Measurements from ENCODE around the gene LCN10. TPM values are rescaled to one million over a fixed set of nuclear protein-coding genes. Genes with fewer than 3 reads are reported as not detected.
"Not testable (repeated sequence)": the region's sequence is repeated elsewhere in the genome, so short reads cannot be mapped to it uniquely, and the experiment has no call there.

LCN10 gene
- polyA plus RNA-seq, 2 donors: 5.3 to 14.9 TPM

DNA sequence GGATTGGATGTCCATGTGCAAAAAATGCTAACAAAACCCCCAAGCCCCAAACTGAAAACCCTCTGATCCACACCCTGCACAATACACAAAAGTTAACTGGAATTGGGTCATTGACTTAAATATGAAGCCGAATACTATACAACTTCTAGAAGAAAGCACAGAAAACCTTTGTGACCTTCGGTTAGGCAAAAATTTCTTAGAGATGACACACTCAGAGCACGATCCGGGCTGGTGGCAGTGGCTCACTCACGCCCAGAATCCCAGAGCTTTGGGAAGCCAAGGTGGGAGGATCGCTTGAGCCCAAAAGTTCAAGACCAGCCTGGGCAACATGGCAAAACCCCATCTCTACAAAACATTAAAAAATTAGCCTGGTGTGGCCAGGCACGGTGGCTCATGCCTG lies 32.2 kb downstream of the LCN10 start:
- WGBS, 2 donors: 83 to 87% methylated on average over 7 of the region's 7 CpGs
- peaks cover 0 to 7% of the 10 kb centered on the region in 2 donors for H3K27me3 ChIP-seq (ENCODE audit: control insufficient read depth in 1 of 2, insufficient read depth in 2 of 2, low read length in 2 of 2)

GRCh38 chr9:136709454-136710109 lies 33.2 kb downstream of the LCN10 start:
- Histone ChIP-seq H3K36me3 (ENCODE audit: control insufficient read depth in 2 of 2, insufficient read depth in 2 of 2, low read length in 1 of 2) (no peaks in the 10 kb centered on the region), H3K27ac (ENCODE audit: low read depth in 2 of 2, low read length in 1 of 2) (no peak overlapping the region), H3K4me3 (ENCODE audit: low read depth in 1 of 2, low read length in 2 of 2) (no peak overlapping the region), H3K9me3 (ENCODE audit: control insufficient read depth in 2 of 2, insufficient read depth in 1 of 2, low read depth in 1 of 2, low read length in 1 of 2) (no peaks in the 10 kb centered on the region), H3K4me1 (ENCODE audit: control insufficient read depth in 2 of 2, insufficient read depth in 2 of 2, low read length in 1 of 2) (peaks cover 0 to 3% of the 10 kb centered on the region in 2 donors), H3K27me3 (ENCODE audit: control insufficient read depth in 1 of 2, insufficient read depth in 2 of 2, low read length in 2 of 2) (peaks cover 0 to 7% of the 10 kb centered on the region in 2 donors)
- WGBS, 2 donors: 86 to 88% methylated on average over 22 to 24 of the region's 24 CpGs

More for the DNA sequence above, 32.2 kb downstream of the LCN10 start:
- Histone ChIP-seq H3K9me3 (ENCODE audit: control insufficient read depth in 2 of 2, insufficient read depth in 1 of 2, low read depth in 1 of 2, low read length in 1 of 2) (no peaks in the 10 kb centered on the region), H3K4me3 (ENCODE audit: low read depth in 1 of 2, low read length in 2 of 2) (no peak overlapping the region), H3K27ac (ENCODE audit: low read depth in 2 of 2, low read length in 1 of 2) (no peak overlapping the region), H3K36me3 (ENCODE audit: control insufficient read depth in 2 of 2, insufficient read depth in 2 of 2, low read length in 1 of 2) (no peaks in the 10 kb centered on the region), H3K4me1 (ENCODE audit: control insufficient read depth in 2 of 2, insufficient read depth in 2 of 2, low read length in 1 of 2) (peaks cover 0 to 3% of the 10 kb centered on the region in 2 donors)

DNA sequence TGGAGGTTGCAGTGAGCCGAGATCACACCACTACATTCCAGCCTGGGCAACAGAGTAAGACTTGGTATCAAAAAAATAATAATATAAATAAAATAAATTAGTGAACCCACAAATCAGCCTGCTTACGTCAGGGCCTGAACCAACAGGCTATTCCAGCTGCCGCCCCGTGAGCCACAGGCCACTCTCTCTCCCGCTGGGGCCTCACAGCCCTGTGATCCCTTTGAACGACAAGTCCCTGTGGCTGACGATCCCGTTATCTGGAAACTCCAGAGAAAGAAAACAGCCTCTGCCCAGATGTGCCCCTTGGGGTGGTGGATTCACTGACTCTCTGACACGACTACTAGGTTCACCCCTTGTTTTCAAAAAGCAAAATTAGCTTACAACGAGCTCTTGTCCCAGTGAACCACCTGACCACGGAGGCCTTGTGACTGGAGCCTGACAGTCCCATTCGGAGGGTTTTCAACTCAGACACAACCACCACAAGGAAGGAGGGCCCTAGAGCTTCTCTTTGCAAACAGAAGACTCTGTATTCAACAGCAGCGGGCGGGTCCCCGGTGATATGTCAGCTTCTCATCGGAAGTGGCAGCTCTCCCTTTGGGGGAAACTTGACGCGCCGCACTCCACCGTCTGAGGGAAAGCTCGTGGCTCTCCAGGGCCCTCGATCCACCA lies 34.8 kb downstream of the LCN10 start:
- H3K27ac ChIP-seq (ENCODE audit: low read depth in 2 of 2, low read length in 1 of 2): no peak overlapping the region
- H3K36me3 ChIP-seq (ENCODE audit: control insufficient read depth in 2 of 2, insufficient read depth in 2 of 2, low read length in 1 of 2): no peaks in the 10 kb centered on the region
- peaks cover 0 to 6% of the 10 kb centered on the region in 2 donors for H3K27me3 ChIP-seq (ENCODE audit: control insufficient read depth in 1 of 2, insufficient read depth in 2 of 2, low read length in 2 of 2)
- H3K4me3 ChIP-seq (ENCODE audit: low read depth in 1 of 2, low read length in 2 of 2): no peak overlapping the region
- H3K4me1 ChIP-seq (ENCODE audit: control insufficient read depth in 2 of 2, insufficient read depth in 2 of 2, low read length in 1 of 2): peaks cover 0 to 3% of the 10 kb centered on the region in 2 donors
- H3K9me3 ChIP-seq (ENCODE audit: control insufficient read depth in 2 of 2, insufficient read depth in 1 of 2, low read depth in 1 of 2, low read length in 1 of 2): no peaks in the 10 kb centered on the region
- 81 to 86% methylated on average over 19 to 22 of the region's 22 CpGs for WGBS, 2 donors

DNA sequence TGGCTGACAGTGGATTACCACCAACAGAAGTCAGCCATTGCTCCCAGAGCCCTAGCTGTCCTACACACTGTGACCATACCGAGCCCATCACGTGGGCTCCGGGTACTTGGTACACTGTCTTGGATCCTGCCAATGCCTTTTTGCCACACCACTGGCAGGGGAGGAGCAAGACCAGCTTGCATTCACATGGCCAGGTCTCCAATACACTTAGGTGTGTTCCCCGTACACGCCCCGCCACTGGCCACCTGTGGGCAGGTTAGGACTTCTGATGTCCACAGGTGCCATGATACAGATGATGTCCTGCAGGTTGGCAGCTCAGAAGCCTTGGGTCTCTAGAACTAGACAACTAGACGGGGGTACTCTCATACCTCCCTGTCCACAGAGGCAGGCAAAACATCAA lies 35.7 kb downstream of the LCN10 start:
- no peaks in the 10 kb centered on the region for H3K9me3 ChIP-seq (ENCODE audit: control insufficient read depth in 2 of 2, insufficient read depth in 1 of 2, low read depth in 1 of 2, low read length in 1 of 2)
- H3K4me1 ChIP-seq (ENCODE audit: control insufficient read depth in 2 of 2, insufficient read depth in 2 of 2, low read length in 1 of 2): peaks cover 0 to 3% of the 10 kb centered on the region in 2 donors
- no peaks in the 10 kb centered on the region for H3K36me3 ChIP-seq (ENCODE audit: control insufficient read depth in 2 of 2, insufficient read depth in 2 of 2, low read length in 1 of 2)
- no peak overlapping the region for H3K27ac ChIP-seq (ENCODE audit: low read depth in 2 of 2, low read length in 1 of 2)
- WGBS, 2 donors: 91 to 92% methylated on average over 7 of the region's 7 CpGs
- H3K4me3 ChIP-seq (ENCODE audit: low read depth in 1 of 2, low read length in 2 of 2): no peak overlapping the region
- H3K27me3 ChIP-seq (ENCODE audit: control insufficient read depth in 1 of 2, insufficient read depth in 2 of 2, low read length in 2 of 2): no peaks in the 10 kb centered on the region

- Histone ChIP-seq H3K36me3 (ENCODE audit: control insufficient read depth in 2 of 2, insufficient read depth in 2 of 2, low read length in 1 of 2) (no peaks in the 10 kb centered on the region), H3K27me3 (ENCODE audit: control insufficient read depth in 1 of 2, insufficient read depth in 2 of 2, low read length in 2 of 2) (no peaks in the 10 kb centered on the region), H3K4me3 (ENCODE audit: low read depth in 1 of 2, low read length in 2 of 2) (no peak overlapping the region), H3K27ac (ENCODE audit: low read depth in 2 of 2, low read length in 1 of 2) (no peak overlapping the region), H3K4me1 (ENCODE audit: control insufficient read depth in 2 of 2, insufficient read depth in 2 of 2, low read length in 1 of 2) (no peaks in the 10 kb centered on the region), H3K9me3 (ENCODE audit: control insufficient read depth in 2 of 2, insufficient read depth in 1 of 2, low read depth in 1 of 2, low read length in 1 of 2) (no peaks in the 10 kb centered on the region)
- WGBS, 2 donors: 49 to 54% methylated on average over 7 of the region's 7 CpGs
These were observed 37.2 kb downstream of the LCN10 start for GRCh38 chr9:136705564-136705963.

DNA sequence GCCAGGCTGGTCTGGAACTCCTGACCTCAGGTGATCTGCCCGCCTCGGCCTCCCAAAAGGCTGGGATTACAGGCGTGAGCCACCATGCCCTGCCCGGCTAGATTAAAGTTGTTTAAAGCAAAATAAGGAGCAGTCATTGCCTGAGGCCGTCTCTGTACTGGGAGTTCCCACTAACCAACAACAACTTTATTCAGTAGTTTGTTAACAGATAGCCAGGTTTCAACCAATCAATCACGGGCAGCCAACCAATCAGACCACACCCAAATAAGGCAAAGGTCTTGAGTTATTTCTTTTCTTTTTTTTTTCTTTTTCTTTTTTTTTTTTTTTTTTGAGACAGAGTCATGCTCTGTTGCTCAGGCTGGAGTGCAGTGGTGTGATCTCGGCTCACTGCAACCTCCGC lies 38.0 kb downstream of the LCN10 start:
- H3K9me3 ChIP-seq (ENCODE audit: control insufficient read depth in 2 of 2, insufficient read depth in 1 of 2, low read depth in 1 of 2, low read length in 1 of 2); H3K27ac ChIP-seq (ENCODE audit: low read depth in 2 of 2, low read length in 1 of 2); H3K27me3 ChIP-seq (ENCODE audit: control insufficient read depth in 1 of 2, insufficient read depth in 2 of 2, low read length in 2 of 2); H3K36me3 ChIP-seq (ENCODE audit: control insufficient read depth in 2 of 2, insufficient read depth in 2 of 2, low read length in 1 of 2); H3K4me3 ChIP-seq (ENCODE audit: low read depth in 1 of 2, low read length in 2 of 2); H3K4me1 ChIP-seq (ENCODE audit: control insufficient read depth in 2 of 2, insufficient read depth in 2 of 2, low read length in 1 of 2): not testable (repeated sequence)
- 73% methylated on average over 8 of the region's 8 CpGs for WGBS, 2 donors

- Histone ChIP-seq H3K36me3 (ENCODE audit: control insufficient read depth in 2 of 2, insufficient read depth in 2 of 2, low read length in 1 of 2) (no peaks in the 10 kb centered on the region), H3K9me3 (ENCODE audit: control insufficient read depth in 2 of 2, insufficient read depth in 1 of 2, low read depth in 1 of 2, low read length in 1 of 2) (no peaks in the 10 kb centered on the region), H3K27ac (ENCODE audit: low read depth in 2 of 2, low read length in 1 of 2) (no peak overlapping the region), H3K4me3 (ENCODE audit: low read depth in 1 of 2, low read length in 2 of 2) (no peak overlapping the region), H3K4me1 (ENCODE audit: control insufficient read depth in 2 of 2, insufficient read depth in 2 of 2, low read length in 1 of 2) (no peaks in the 10 kb centered on the region), H3K27me3 (ENCODE audit: control insufficient read depth in 1 of 2, insufficient read depth in 2 of 2, low read length in 2 of 2) (no peaks in the 10 kb centered on the region)
- WGBS, 2 donors: 77 to 82% methylated on average over 12 of the region's 12 CpGs
These were observed 39.4 kb downstream of the LCN10 start for GRCh38 chr9:136703276-136703860.

GRCh38 chr9:136701668-136702053 lies 41.1 kb downstream of the LCN10 start:
- WGBS, 2 donors: 44 to 54% methylated on average over 10 of the region's 10 CpGs
- H3K4me3 ChIP-seq (ENCODE audit: low read depth in 1 of 2, low read length in 2 of 2): no peak overlapping the region
- H3K36me3 ChIP-seq (ENCODE audit: control insufficient read depth in 2 of 2, insufficient read depth in 2 of 2, low read length in 1 of 2): no peaks in the 10 kb centered on the region
- no peaks in the 10 kb centered on the region for H3K27me3 ChIP-seq (ENCODE audit: control insufficient read depth in 1 of 2, insufficient read depth in 2 of 2, low read length in 2 of 2)
- H3K9me3 ChIP-seq (ENCODE audit: control insufficient read depth in 2 of 2, insufficient read depth in 1 of 2, low read depth in 1 of 2, low read length in 1 of 2): no peaks in the 10 kb centered on the region
- H3K27ac ChIP-seq (ENCODE audit: low read depth in 2 of 2, low read length in 1 of 2): no peak overlapping the region
- H3K4me1 ChIP-seq (ENCODE audit: control insufficient read depth in 2 of 2, insufficient read depth in 2 of 2, low read length in 1 of 2): peaks cover 0 to 3% of the 10 kb centered on the region in 2 donors

DNA sequence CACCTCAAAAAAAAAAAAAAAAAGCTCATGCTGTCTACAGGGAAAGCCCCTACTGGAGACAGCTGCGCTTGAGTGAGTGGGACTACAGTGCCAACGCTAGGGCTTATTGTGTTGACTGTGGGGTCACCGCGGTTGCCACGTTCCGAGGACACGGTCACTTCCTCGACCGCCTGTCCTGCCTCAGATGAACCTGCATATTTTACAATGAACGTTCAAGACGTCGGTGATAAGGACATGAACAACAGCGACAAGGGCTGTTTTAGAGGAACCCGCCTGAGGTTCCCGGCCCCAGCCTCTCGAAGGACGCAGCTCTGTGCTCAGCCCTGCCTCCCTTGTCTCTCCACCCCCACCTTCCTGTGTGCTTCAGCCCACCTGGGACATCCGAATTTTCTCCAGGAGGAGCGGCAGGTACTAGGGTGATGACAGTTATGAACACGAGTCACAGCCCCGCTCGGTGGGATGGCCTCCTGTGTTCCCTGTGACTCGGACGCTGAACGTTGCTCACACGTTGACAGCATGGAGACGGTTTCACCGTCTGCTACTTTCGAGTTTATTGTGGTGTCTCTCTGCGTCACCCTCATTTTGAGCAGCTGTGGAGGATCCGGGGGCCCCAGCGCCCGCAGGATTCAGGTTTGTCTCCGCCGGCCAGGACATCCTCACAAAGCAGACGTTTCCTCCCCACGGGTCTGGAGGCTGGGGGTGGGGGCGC lies 41.6 kb downstream of the LCN10 start:
- 30% methylated on average over 37 to 38 of the region's 38 CpGs for WGBS, 2 donors
- H3K27me3 ChIP-seq (ENCODE audit: control insufficient read depth in 1 of 2, insufficient read depth in 2 of 2, low read length in 2 of 2): no peaks in the 10 kb centered on the region
- no peaks in the 10 kb centered on the region for H3K9me3 ChIP-seq (ENCODE audit: control insufficient read depth in 2 of 2, insufficient read depth in 1 of 2, low read depth in 1 of 2, low read length in 1 of 2)
- H3K36me3 ChIP-seq (ENCODE audit: control insufficient read depth in 2 of 2, insufficient read depth in 2 of 2, low read length in 1 of 2): no peaks in the 10 kb centered on the region
- no peak overlapping the region for H3K4me3 ChIP-seq (ENCODE audit: low read depth in 1 of 2, low read length in 2 of 2)
- H3K4me1 ChIP-seq (ENCODE audit: control insufficient read depth in 2 of 2, insufficient read depth in 2 of 2, low read length in 1 of 2): peaks cover 0 to 3% of the 10 kb centered on the region in 2 donors
- H3K27ac ChIP-seq (ENCODE audit: low read depth in 2 of 2, low read length in 1 of 2): no peak overlapping the region

Data from esophagus (tissue), 2 donors.